K562 (cell line): Measurements from ENCODE around the gene LRMDA. TPM values are rescaled to one million over a fixed set of nuclear protein-coding genes. Genes with fewer than 3 reads are reported as not detected.
A peak's percentile ranks its signal among the peaks of the same experiment; 100 is the strongest.

ENCODE experiments used
- ATAC-seq: fragments of 200-7000 bp; cut with Tn5 transposase; 3 replicates; pipeline ENCODE4 v1.9.1; 2020; ENCODE audit warnings: moderate library complexity
- BruUV-seq: library from RNA; stranded (reverse); fragments of 400-500 nt; replicated peaks from 2 replicates; lab custom pipeline; 2021; lab: Mats Ljungman, UMichigan
- CTCF ChIA-PET: fragments of 300-600 bp; formaldehyde crosslinking; extraction: SDS; loops from one replicate; lab custom pipeline; 2021; ENCODE audit warnings: low intra/inter-chr PET ratio; lab: Yijun Ruan, JAX
- POLR2A ChIA-PET: fragments of 300-600, 350-650 bp; sonication (Branson Sonifier 250); formaldehyde crosslinking; extraction: SDS; loops from one replicate; lab custom pipeline; 2021; ENCODE audit warnings: antibody characterized with exemption, inconsistent platforms; lab: Yijun Ruan, JAX
- DNase-seq, 4 experiments: peaks; one replicate each; pipeline versions ENCODE4 v3.0.0 to v3.0.0-alpha.2; 2011 to 2018; ENCODE audit warnings: low spot score in 3 of 4, mixed read lengths in 3 of 4; ENCODE audit errors: extremely low read depth in 1 of 4
- FAIRE-seq: peaks from 2 replicates; lab custom pipeline; 2011; peaks lifted over from hg19 to GRCh38; lab: Jason Lieb, UNC
- H2AFZ ChIP-seq: 2 replicates; pipeline ENCODE4 v1.6.0; 2011; ENCODE audit warnings: low read depth, low read length, control low read depth, inconsistent platforms
- H3K27ac ChIP-seq: fragments of 200-600 bp; 3 replicates; pipeline ENCODE4 v1.8.0; 2011; ENCODE audit warnings: low read depth, mild to moderate bottlenecking, control low read depth, inconsistent platforms, low read length, moderate library complexity, mixed read lengths; ENCODE audit errors: extremely low read depth
- H3K27me3 ChIP-seq, 2 experiments: fragments of 300-600 bp in 1 of 2; 2 replicates in 1 of 2; 3 replicates in 1 of 2; pipeline versions ENCODE4 v1.6.0 to v1.8.0; 2011; ENCODE audit warnings: inconsistent platforms in 2 of 2, low read length in 2 of 2, mild to moderate bottlenecking in 1 of 2, mixed read lengths in 1 of 2, moderate library complexity in 1 of 2; ENCODE audit not compliant: control insufficient read depth in 2 of 2, insufficient read depth in 2 of 2
- H3K36me3 ChIP-seq: fragments of 300-600 bp; 3 replicates; pipeline ENCODE4 v1.8.0; 2011; ENCODE audit warnings: mild to moderate bottlenecking, low read length, inconsistent platforms; ENCODE audit not compliant: control insufficient read depth, insufficient read depth
- H3K4me1 ChIP-seq, 2 experiments: fragments of 200-600 bp in 1 of 2; replicated peaks in 1 of 2; 2 replicates in 1 of 2; 3 replicates in 1 of 2; pipeline versions ENCODE4 v1.5.1 to v1.8.0; 2011; ENCODE audit warnings: inconsistent platforms in 2 of 2, low read length in 2 of 2, mild to moderate bottlenecking in 1 of 2, mixed read lengths in 1 of 2, moderate library complexity in 1 of 2; ENCODE audit not compliant: control insufficient read depth in 2 of 2, insufficient read depth in 2 of 2
- H3K4me2 ChIP-seq: 2 replicates; pipeline ENCODE4 v1.6.1; 2011; ENCODE audit warnings: low read length, control low read depth, inconsistent platforms, mixed read lengths; ENCODE audit not compliant: insufficient read depth
- H3K4me3 ChIP-seq: fragments of 200-600 bp; sonication (generic), shearing (Covaris generic); 2 replicates; pipeline ENCODE4 v1.5.1; 2016; ENCODE audit warnings: control low read depth, inconsistent platforms
- H3K79me2 ChIP-seq: fragments of 200-600 bp; 3 replicates; pipeline ENCODE4 v1.8.0; 2011; ENCODE audit warnings: low read length, inconsistent platforms; ENCODE audit not compliant: control insufficient read depth, insufficient read depth
- H3K9ac ChIP-seq, 2 experiments: 2 replicates each; pipeline versions ENCODE4 v1.6.0 to v1.6.1; 2011; ENCODE audit warnings: low read depth in 2 of 2, low read length in 2 of 2, control low read depth in 1 of 2, inconsistent platforms in 1 of 2, mild to moderate bottlenecking in 1 of 2, mixed read lengths in 1 of 2; ENCODE audit not compliant: insufficient read depth in 1 of 2
- H3K9me1 ChIP-seq: one replicate; pipeline ENCODE4 v1.6.0; 2011; ENCODE audit warnings: inconsistent platforms, mild to moderate bottlenecking, low read length, moderate library complexity; ENCODE audit not compliant: control insufficient read depth, insufficient read depth
- H3K9me3 ChIP-seq: replicated peaks from 2 replicates; pipeline ENCODE4 v1.5.1; 2011; ENCODE audit warnings: low read depth, low read length, inconsistent platforms; ENCODE audit not compliant: control insufficient read depth, insufficient read depth
- H4K20me1 ChIP-seq: replicated peaks from 2 replicates; pipeline ENCODE4 v1.6.1; 2011; ENCODE audit warnings: low read length, inconsistent platforms, mixed read lengths; ENCODE audit not compliant: control insufficient read depth, insufficient read depth
- CCNT2 ChIP-seq: IDR thresholded peaks from 2 replicates; pipeline ENCODE4 v1.6.1; 2011; ENCODE audit warnings: borderline replicate concordance, low read depth, mild to moderate bottlenecking, moderate library complexity, mixed read lengths, low read length; ENCODE audit not compliant: insufficient read length; ENCODE audit errors: extremely low read depth
- CEBPB ChIP-seq: fragments of 450-650 bp; IDR thresholded peaks from 2 replicates; pipeline ENCODE4 v1.6.1; 2016; ENCODE audit warnings: missing genetic modification characterization, missing compliant biosample characterization
- CEBPG ChIP-seq, 3 experiments: fragments of 200-800 bp in 1 of 3; sonication (Bioruptor generic) in 1 of 3; sonication (generic) in 1 of 3; formaldehyde crosslinking in 1 of 3; IDR thresholded peaks in 2 of 3; conservative IDR thresholded peaks in 1 of 3; 2 replicates each; pipeline versions ENCODE4 v1.6.1 to v1.8.0; 2016 to 2022; ENCODE audit warnings: missing compliant biosample characterization in 2 of 3, missing genetic modification characterization in 2 of 3, mild to moderate bottlenecking in 1 of 3, missing genetic modification reagents in 1 of 3
- DIDO1 ChIP-seq: fragments of 450-650 bp; IDR thresholded peaks from 2 replicates; pipeline ENCODE4 v1.6.1; 2016; ENCODE audit warnings: low read depth, missing biosample characterization, missing genetic modification characterization
- MEIS2 ChIP-seq: fragments of 450-650 bp; IDR thresholded peaks from 2 replicates; pipeline ENCODE4 v1.6.1; 2014; ENCODE audit warnings: mild to moderate bottlenecking; ENCODE audit not compliant: partially characterized antibody
- MTF1 ChIP-seq: fragments of 250-450 bp; sonication (Bioruptor Pico); IDR thresholded peaks from 2 replicates; pipeline ENCODE4 v1.9.0; 2021; ENCODE audit warnings: moderate library complexity, mild to moderate bottlenecking, inconsistent platforms, borderline replicate concordance
- SUPT5H ChIP-seq: fragments of 450-650 bp; IDR thresholded peaks from 2 replicates; pipeline ENCODE4 v1.6.1; 2016
- WGBS: fragments of 100-300 bp; shearing (Covaris generic); methylation state at CpG from one replicate; pipeline ENCODE4 v1.1.6; 2016; ENCODE audit warnings: low coverage, mixed read lengths; ENCODE audit not compliant: insufficient coverage; ENCODE audit errors: missing lambda C conversion rate; 5-methylcytosine and 5-hydroxymethylcytosine counted together
- in situ Hi-C: fragments of 300-500 bp; cut with MboI; formaldehyde crosslinking; loops from 4 replicates; pipeline ENCODE4 v1.15.0; 2018; ENCODE audit warnings: inconsistent platforms, mixed read lengths
- intact Hi-C: fragments of 100-400 bp; cut with micrococcal nuclease; formaldehyde crosslinking; loops from 2 replicates; pipeline ENCODE4 v1.14.2; 2022
- polyA plus RNA-seq, 8 experiments: library from polyadenylated mRNA; depleted of rRNA in 4 of 8; stranded (reverse) in 5 of 8; unstranded in 3 of 8; fragments of >200 nt; fragmentation: Nextera tagmentation in 2 of 8; fragmentation: Illumina TruSeq in 1 of 8; extraction: Ambion mirVana in 2 of 8; extraction: Trizol in 1 of 8; gene quantifications; 2 replicates each; pipeline versions ENCODE4 v1.2.1 to v1.2.3, GENCODE V29; 2011 to 2014; ENCODE audit warnings: inconsistent platforms in 1 of 8, missing spikeins in 1 of 8
- total RNA-seq, 7 experiments: library from RNA; depleted of rRNA in 6 of 7; stranded (reverse); fragments of >200 nt in 6 of 7; fragmentation: Illumina TruSeq in 2 of 7; extraction: Trizol in 2 of 7; gene quantifications; 2 replicates each; pipeline versions ENCODE4 v1.2.1 to v1.2.3, GENCODE V29; 2011 to 2021; ENCODE audit warnings: low replicate concordance in 1 of 7
- TF ChIP-seq, protein P1 (sequence below): sonication (generic); formaldehyde crosslinking; IDR thresholded peaks from 2 replicates; pipeline ENCODE4 v1.8.0; 2022; ENCODE audit warnings: mild to moderate bottlenecking, missing genetic modification reagents
- TF ChIP-seq, protein P2 (sequence below), 2 experiments: IDR thresholded peaks in 1 of 2; conservative IDR thresholded peaks in 1 of 2; 2 replicates each; pipeline ENCODE4 v1.6.1; 2016; ENCODE audit warnings: low read depth in 2 of 2, mild to moderate bottlenecking in 1 of 2, missing compliant biosample characterization in 1 of 2, missing genetic modification characterization in 1 of 2, moderate library complexity in 1 of 2
- TF ChIP-seq, protein P3 (sequence below): sonication (generic); formaldehyde crosslinking; IDR thresholded peaks from 2 replicates; pipeline ENCODE4 v1.8.1; 2023; ENCODE audit warnings: mild to moderate bottlenecking, missing genetic modification reagents
- TF ChIP-seq, protein P4 (sequence below), 2 experiments: fragments of 450-650 bp in 1 of 2; sonication (generic) in 1 of 2; formaldehyde crosslinking in 1 of 2; IDR thresholded peaks in 1 of 2; conservative IDR thresholded peaks in 1 of 2; 2 replicates each; pipeline versions ENCODE4 v1.6.1 to v1.8.1; 2016 to 2023; ENCODE audit warnings: mild to moderate bottlenecking in 2 of 2, moderate library complexity in 2 of 2, inconsistent platforms in 1 of 2, missing genetic modification reagents in 1 of 2

Gene LRMDA
- total and polyA plus RNA-seq, 9 of the 15 experiments (the other 6 are each of a cell fraction or from before 2014, with no cell fraction given), result 0.25 TPM; not detected in 8

DNA sequence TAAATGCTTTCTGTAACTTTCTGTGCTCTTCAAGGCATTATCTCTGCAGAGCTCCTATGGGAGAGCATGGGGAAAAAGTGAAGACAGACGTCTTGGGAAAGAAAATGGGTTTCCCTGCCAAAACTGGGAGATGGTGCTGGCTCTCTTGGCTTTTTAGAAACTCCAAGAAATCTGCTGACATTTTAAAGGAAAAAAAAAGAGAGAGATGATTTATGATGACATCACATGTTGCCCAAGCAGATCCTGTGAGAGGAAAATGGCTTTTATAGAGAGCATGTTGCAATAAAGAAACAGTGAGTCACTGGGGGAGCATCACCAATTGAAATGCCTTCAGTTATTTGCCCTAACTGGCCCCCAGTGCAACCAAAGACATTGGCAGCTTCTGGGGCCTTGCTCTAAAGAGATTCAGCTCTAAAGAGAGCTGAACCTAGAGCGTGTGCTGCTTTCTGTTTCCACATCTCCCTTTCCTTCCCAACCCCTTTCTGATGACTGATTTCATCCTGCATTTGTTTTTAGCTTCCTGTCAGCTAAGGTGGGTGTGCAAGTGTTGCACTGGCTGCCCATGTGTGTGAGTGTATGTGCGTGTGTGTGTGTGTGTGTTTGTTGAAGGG, 37.7 kb downstream of the LRMDA start:
- Histone ChIP-seq H2AFZ (no peak overlapping the region), H4K20me1 (no peaks in the 10 kb centered on the region), H3K27ac (no peak overlapping the region), H3K9ac (no peak overlapping the region), H3K9me3 (no peaks in the 10 kb centered on the region), H3K36me3 (no peaks in the 10 kb centered on the region), H3K9me1 (no peaks in the 10 kb centered on the region), H3K27me3 (peaks cover 2 to 9% of the 10 kb centered on the region in 2 experiments; a peak in 3 of 5 replicates), H3K4me1 (no peaks in the 10 kb centered on the region), H3K4me2 (no peak overlapping the region), H3K4me3 (no peak overlapping the region), H3K79me2 (no peaks in the 10 kb centered on the region)
- POLR2A ChIA-PET, result no interaction called here
- no peak for FAIRE-seq
- no peak for ATAC-seq
- intact Hi-C loops (no loop called here), in situ Hi-C loops (no loop called here)
- 0% methylated on average over 3 of the region's 3 CpGs for WGBS
- BruUV-seq, result no TSS peak
- CTCF ChIA-PET, result no interaction called here
- DNase-seq, result no peak
- TF ChIP-seq CEBPB (peak; percentile 70), SUPT5H (no peak), MEIS2 (peak; percentile 4), CEBPG (CRISPR knock-in tag; IDR thresholded peaks at IDR 0.05) (no peak), CEBPG (tag; conservative IDR thresholded peaks at IDR 0.05 in 1 of 2, IDR thresholded peaks at IDR 0.05 in 1 of 2) (peak; percentile 83 to 86), MTF1 (CRISPR knock-in tag) (no peak), CCNT2 (no peak), DIDO1 (no peak)
- TF ChIP-seq, protein P1, sequence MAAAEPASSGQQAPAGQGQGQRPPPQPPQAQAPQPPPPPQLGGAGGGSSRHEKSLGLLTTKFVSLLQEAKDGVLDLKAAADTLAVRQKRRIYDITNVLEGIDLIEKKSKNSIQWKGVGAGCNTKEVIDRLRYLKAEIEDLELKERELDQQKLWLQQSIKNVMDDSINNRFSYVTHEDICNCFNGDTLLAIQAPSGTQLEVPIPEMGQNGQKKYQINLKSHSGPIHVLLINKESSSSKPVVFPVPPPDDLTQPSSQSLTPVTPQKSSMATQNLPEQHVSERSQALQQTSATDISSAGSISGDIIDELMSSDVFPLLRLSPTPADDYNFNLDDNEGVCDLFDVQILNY (CRISPR knock-in tag), result no peak
- TF ChIP-seq, protein P2, sequence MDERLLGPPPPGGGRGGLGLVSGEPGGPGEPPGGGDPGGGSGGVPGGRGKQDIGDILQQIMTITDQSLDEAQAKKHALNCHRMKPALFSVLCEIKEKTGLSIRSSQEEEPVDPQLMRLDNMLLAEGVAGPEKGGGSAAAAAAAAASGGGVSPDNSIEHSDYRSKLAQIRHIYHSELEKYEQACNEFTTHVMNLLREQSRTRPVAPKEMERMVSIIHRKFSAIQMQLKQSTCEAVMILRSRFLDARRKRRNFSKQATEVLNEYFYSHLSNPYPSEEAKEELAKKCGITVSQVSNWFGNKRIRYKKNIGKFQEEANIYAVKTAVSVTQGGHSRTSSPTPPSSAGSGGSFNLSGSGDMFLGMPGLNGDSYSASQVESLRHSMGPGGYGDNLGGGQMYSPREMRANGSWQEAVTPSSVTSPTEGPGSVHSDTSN (CRISPR knock-in tag; IDR thresholded peaks at IDR 0.05; ENCODE audit: low read depth), result no peak
- TF ChIP-seq, protein P2 (tag; conservative IDR thresholded peaks at IDR 0.05; ENCODE audit: low read depth), result peak; percentile 79
- TF ChIP-seq, protein P3, sequence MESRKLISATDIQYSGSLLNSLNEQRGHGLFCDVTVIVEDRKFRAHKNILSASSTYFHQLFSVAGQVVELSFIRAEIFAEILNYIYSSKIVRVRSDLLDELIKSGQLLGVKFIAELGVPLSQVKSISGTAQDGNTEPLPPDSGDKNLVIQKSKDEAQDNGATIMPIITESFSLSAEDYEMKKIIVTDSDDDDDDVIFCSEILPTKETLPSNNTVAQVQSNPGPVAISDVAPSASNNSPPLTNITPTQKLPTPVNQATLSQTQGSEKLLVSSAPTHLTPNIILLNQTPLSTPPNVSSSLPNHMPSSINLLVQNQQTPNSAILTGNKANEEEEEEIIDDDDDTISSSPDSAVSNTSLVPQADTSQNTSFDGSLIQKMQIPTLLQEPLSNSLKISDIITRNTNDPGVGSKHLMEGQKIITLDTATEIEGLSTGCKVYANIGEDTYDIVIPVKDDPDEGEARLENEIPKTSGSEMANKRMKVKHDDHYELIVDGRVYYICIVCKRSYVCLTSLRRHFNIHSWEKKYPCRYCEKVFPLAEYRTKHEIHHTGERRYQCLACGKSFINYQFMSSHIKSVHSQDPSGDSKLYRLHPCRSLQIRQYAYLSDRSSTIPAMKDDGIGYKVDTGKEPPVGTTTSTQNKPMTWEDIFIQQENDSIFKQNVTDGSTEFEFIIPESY (CRISPR knock-in tag), result no peak
- TF ChIP-seq, protein P4, sequence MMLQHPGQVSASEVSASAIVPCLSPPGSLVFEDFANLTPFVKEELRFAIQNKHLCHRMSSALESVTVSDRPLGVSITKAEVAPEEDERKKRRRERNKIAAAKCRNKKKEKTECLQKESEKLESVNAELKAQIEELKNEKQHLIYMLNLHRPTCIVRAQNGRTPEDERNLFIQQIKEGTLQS (IDR thresholded peaks at IDR 0.05), result 0 out of 2 replicates have a peak, but pooled peaks have one; percentile 11
- TF ChIP-seq, protein P4 (CRISPR knock-in tag; conservative IDR thresholded peaks at IDR 0.05), result no peak
